ENCODE results near the gene P2RX3.

P2RX3 gene

DNA sequence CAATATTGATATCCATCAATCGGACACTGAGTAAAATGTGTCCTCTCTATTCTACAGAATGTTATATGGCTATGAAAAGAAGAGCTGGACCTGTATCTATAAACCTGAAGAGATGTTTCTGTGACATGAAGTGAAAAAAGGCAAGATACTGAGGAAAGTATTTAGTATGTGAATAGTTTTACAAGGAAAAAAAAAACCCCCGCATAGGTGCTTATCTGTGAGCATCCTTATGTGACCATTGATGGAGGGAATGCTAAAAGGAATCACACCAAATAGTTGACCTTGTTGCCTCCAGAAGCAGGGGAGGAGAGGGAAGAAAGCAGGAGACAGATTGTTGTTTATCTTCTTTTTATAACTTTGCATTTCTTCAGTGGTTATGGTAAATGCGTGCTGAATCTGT, 53.0 kb downstream of the P2RX3 start:
- Histone ChIP-seq H3K79me1 (ENCODE audit: low read length) (no peaks in the 10 kb centered on the region), H3K4me1 (ENCODE audit: control insufficient read depth in 1 of 2, insufficient read depth in 2 of 2, low read length in 2 of 2) (no peaks in the 10 kb centered on the region), H2AK5ac (ENCODE audit: low read length) (no peak overlapping the region)

DNA sequence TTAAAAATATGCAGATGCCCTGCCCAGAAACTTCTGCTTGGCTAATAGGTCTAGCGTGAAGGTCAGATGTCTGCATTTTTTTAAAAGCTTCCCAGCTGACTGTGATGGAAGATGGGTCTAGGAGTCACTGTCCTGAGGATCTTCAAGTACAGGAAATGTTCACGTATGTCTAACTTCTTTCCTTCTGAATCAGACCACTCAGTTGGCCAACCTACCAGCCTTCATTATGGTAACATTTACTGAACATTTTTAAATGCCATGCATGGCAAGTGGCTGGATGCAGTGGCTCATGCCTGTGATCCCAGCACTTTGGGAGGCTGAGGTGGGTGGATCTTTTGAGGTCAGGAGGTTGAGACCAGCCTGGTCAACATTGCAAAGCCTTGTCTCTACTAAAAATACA, 53.4 kb downstream of the P2RX3 start:
- no peaks in the 10 kb centered on the region for H3K79me2 ChIP-seq (ENCODE audit: control insufficient read depth, insufficient read depth, low read length, poor library complexity)
- no peak overlapping the region for H2BK12ac ChIP-seq (ENCODE audit: low read length)
- H4K8ac ChIP-seq (ENCODE audit: low read depth, low read length): no peak overlapping the region
- no peak overlapping the region for H3K14ac ChIP-seq (ENCODE audit: low read length)
- no peak overlapping the region for H2AK5ac ChIP-seq (ENCODE audit: low read length)
- no peak overlapping the region for H3K18ac ChIP-seq (ENCODE audit: low read length)
- no peaks in the 10 kb centered on the region for H3K79me1 ChIP-seq (ENCODE audit: low read length)
- H3K9ac ChIP-seq (ENCODE audit: low read length): no peak overlapping the region
- no peak overlapping the region for H3K27ac ChIP-seq (ENCODE audit: low read depth, low read length)
- H3K9me3 ChIP-seq (ENCODE audit: insufficient read depth, low read depth, low read length): no peaks in the 10 kb centered on the region
- no peak overlapping the region for H4K91ac ChIP-seq (ENCODE audit: low read depth, low read length)
- H3K4me1 ChIP-seq (ENCODE audit: control insufficient read depth in 1 of 2, insufficient read depth in 2 of 2, low read length in 2 of 2): no peaks in the 10 kb centered on the region
- peak; percentile 90 to 92 for DNase-seq
- WGBS (ENCODE audit: extremely low coverage, insufficient coverage, insufficient read length): no CpG with 5 or more reads among the region's 2 CpGs
- no peak overlapping the region for H3K4me3 ChIP-seq (ENCODE audit: low read depth, low read length)
- no peak overlapping the region for H4K12ac ChIP-seq (ENCODE audit: low read depth, low read length)
- no peak overlapping the region for H3K4me2 ChIP-seq (ENCODE audit: low read length)
- no peak overlapping the region for H3K4ac ChIP-seq (ENCODE audit: low read depth, low read length)
- no peaks in the 10 kb centered on the region for H3K36me3 ChIP-seq (ENCODE audit: control insufficient read depth in 1 of 2, insufficient read depth in 2 of 2, low read length in 2 of 2)
- no peaks in the 10 kb centered on the region for H3K27me3 ChIP-seq (ENCODE audit: insufficient read depth, low read length)
- H2BK5ac ChIP-seq (ENCODE audit: low read depth, low read length, poor library complexity): no peak overlapping the region
- no peak overlapping the region for H3K23ac ChIP-seq (ENCODE audit: low read length)
- H2BK120ac ChIP-seq (ENCODE audit: insufficient read depth, low read length, poor library complexity): no peak overlapping the region
- no peak overlapping the region for H2AFZ ChIP-seq (ENCODE audit: insufficient read depth, low read length, poor library complexity)

More for the DNA sequence above, 53.0 kb downstream of the P2RX3 start:
- Histone ChIP-seq H2BK120ac (ENCODE audit: insufficient read depth, low read length, poor library complexity) (no peak overlapping the region), H3K9me3 (ENCODE audit: insufficient read depth, low read depth, low read length) (no peaks in the 10 kb centered on the region), H4K91ac (ENCODE audit: low read depth, low read length) (no peak overlapping the region), H3K14ac (ENCODE audit: low read length) (no peak overlapping the region), H2BK5ac (ENCODE audit: low read depth, low read length, poor library complexity) (no peak overlapping the region), H3K4me3 (ENCODE audit: low read depth, low read length) (no peak overlapping the region), H3K4me2 (ENCODE audit: low read length) (no peak overlapping the region), H3K18ac (ENCODE audit: low read length) (no peak overlapping the region), H2BK12ac (ENCODE audit: low read length) (no peak overlapping the region), H2AFZ (ENCODE audit: insufficient read depth, low read length, poor library complexity) (no peak overlapping the region), H3K79me2 (ENCODE audit: control insufficient read depth, insufficient read depth, low read length, poor library complexity) (no peaks in the 10 kb centered on the region), H4K8ac (ENCODE audit: low read depth, low read length) (no peak overlapping the region), H3K9ac (ENCODE audit: low read length) (no peak overlapping the region), H3K36me3 (ENCODE audit: control insufficient read depth in 1 of 2, insufficient read depth in 2 of 2, low read length in 2 of 2) (no peaks in the 10 kb centered on the region), H3K4ac (ENCODE audit: low read depth, low read length) (no peak overlapping the region), H3K27me3 (ENCODE audit: insufficient read depth, low read length) (no peaks in the 10 kb centered on the region), H3K23ac (ENCODE audit: low read length) (no peak overlapping the region), H4K12ac (ENCODE audit: low read depth, low read length) (no peak overlapping the region), H3K27ac (ENCODE audit: low read depth, low read length) (no peak overlapping the region)
- WGBS (ENCODE audit: extremely low coverage, insufficient coverage, insufficient read length): no CpG with 5 or more reads among the region's 3 CpGs
- DNase-seq: peak; percentile 41 to 94

DNA sequence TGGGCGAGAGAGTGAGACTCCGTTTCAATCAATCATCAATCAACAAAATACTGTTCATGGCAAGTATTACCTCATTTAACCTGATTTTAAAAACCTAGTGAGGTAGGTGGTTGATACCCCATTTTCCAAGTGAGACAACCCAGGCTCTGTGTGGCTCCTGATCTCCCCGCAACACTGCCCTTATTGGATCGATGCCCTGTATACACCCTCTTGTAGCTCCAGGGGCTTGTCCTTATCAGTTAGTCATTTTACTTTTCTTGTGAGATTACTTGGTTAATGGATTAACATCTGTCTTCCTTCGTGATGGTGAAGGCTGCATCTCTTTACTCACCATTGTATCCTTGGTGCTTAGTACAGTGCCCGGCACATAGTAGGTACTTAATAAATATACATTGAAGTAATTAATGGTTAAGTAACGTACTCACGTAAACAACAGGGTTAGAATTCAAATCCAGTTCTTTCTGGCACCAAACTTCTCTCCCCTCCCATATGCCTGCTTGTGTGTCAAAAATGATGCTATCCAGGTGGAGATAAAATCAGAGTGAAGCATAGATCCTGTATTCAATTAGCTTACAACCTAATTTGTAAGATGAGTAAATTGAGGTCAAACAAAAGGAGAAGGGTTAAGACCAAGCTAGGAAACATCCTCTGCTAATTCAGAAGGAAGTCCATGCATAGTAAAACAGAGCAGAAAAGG, 54.1 kb downstream of the P2RX3 start:
- H2AFZ ChIP-seq (ENCODE audit: insufficient read depth, low read length, poor library complexity): no peak overlapping the region
- H4K12ac ChIP-seq (ENCODE audit: low read depth, low read length): no peak overlapping the region
- whole genome bisulfite sequencing (ENCODE audit: extremely low coverage, insufficient coverage, insufficient read length): no CpG with 5 or more reads among the region's 8 CpGs
- H3K4me3 ChIP-seq (ENCODE audit: low read depth, low read length): no peak overlapping the region
- no peaks in the 10 kb centered on the region for H3K9me3 ChIP-seq (ENCODE audit: insufficient read depth, low read depth, low read length)
- no peak overlapping the region for H2BK5ac ChIP-seq (ENCODE audit: low read depth, low read length, poor library complexity)
- no peak overlapping the region for H4K91ac ChIP-seq (ENCODE audit: low read depth, low read length)
- no peaks in the 10 kb centered on the region for H3K36me3 ChIP-seq (ENCODE audit: control insufficient read depth in 1 of 2, insufficient read depth in 2 of 2, low read length in 2 of 2)
- H3K9ac ChIP-seq (ENCODE audit: low read length): no peak overlapping the region
- no peak overlapping the region for H3K14ac ChIP-seq (ENCODE audit: low read length)
- H3K27me3 ChIP-seq (ENCODE audit: insufficient read depth, low read length): no peaks in the 10 kb centered on the region
- no peaks in the 10 kb centered on the region for H3K79me2 ChIP-seq (ENCODE audit: control insufficient read depth, insufficient read depth, low read length, poor library complexity)
- H3K4ac ChIP-seq (ENCODE audit: low read depth, low read length): no peak overlapping the region
- H2BK120ac ChIP-seq (ENCODE audit: insufficient read depth, low read length, poor library complexity): no peak overlapping the region
- no peak overlapping the region for H3K4me2 ChIP-seq (ENCODE audit: low read length)
- H3K4me1 ChIP-seq (ENCODE audit: control insufficient read depth in 1 of 2, insufficient read depth in 2 of 2, low read length in 2 of 2): no peaks in the 10 kb centered on the region
- peak in 1 of 2 donors; percentile 46 for DNase-seq
- H2AK5ac ChIP-seq (ENCODE audit: low read length): no peak overlapping the region
- no peak overlapping the region for H2BK12ac ChIP-seq (ENCODE audit: low read length)
- H3K18ac ChIP-seq (ENCODE audit: low read length): no peak overlapping the region
- H4K8ac ChIP-seq (ENCODE audit: low read depth, low read length): no peak overlapping the region
- no peak overlapping the region for H3K23ac ChIP-seq (ENCODE audit: low read length)
- H3K79me1 ChIP-seq (ENCODE audit: low read length): no peaks in the 10 kb centered on the region
- H3K27ac ChIP-seq (ENCODE audit: low read depth, low read length): no peak overlapping the region

DNA sequence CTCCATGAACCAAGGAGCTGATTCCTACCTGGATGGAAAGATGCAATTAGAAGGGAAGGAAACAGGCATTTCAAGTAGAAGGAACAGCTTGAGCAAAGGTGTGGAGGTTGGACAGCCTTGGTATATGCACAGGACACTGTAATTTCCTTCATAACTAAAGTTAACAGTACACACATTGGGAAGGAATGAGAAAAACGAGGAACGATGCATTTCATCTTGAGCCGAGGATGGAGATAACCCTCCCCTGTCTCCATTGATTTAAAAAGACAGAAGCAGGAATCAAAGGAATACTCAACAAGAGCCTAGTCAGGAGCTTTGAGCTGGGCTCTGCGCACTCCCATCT, 54.6 kb downstream of the P2RX3 start:
- WGBS (ENCODE audit: extremely low coverage, insufficient coverage, insufficient read length): no CpG with 5 or more reads among the region's 4 CpGs

More for the DNA sequence above, 54.6 kb downstream of the P2RX3 start:
- Histone ChIP-seq H4K8ac (ENCODE audit: low read depth, low read length) (no peak overlapping the region), H3K18ac (ENCODE audit: low read length) (no peak overlapping the region), H3K23ac (ENCODE audit: low read length) (no peak overlapping the region), H2AK5ac (ENCODE audit: low read length) (no peak overlapping the region), H3K27ac (ENCODE audit: low read depth, low read length) (no peak overlapping the region), H3K4ac (ENCODE audit: low read depth, low read length) (no peak overlapping the region), H3K9ac (ENCODE audit: low read length) (no peak overlapping the region), H3K79me1 (ENCODE audit: low read length) (no peaks in the 10 kb centered on the region), H3K79me2 (ENCODE audit: control insufficient read depth, insufficient read depth, low read length, poor library complexity) (no peaks in the 10 kb centered on the region), H3K4me1 (ENCODE audit: control insufficient read depth in 1 of 2, insufficient read depth in 2 of 2, low read length in 2 of 2) (no peaks in the 10 kb centered on the region), H3K4me3 (ENCODE audit: low read depth, low read length) (no peak overlapping the region), H2BK120ac (ENCODE audit: insufficient read depth, low read length, poor library complexity) (no peak overlapping the region), H3K14ac (ENCODE audit: low read length) (no peak overlapping the region), H2BK12ac (ENCODE audit: low read length) (no peak overlapping the region), H4K12ac (ENCODE audit: low read depth, low read length) (no peak overlapping the region), H3K4me2 (ENCODE audit: low read length) (no peak overlapping the region), H2AFZ (ENCODE audit: insufficient read depth, low read length, poor library complexity) (no peak overlapping the region), H3K9me3 (ENCODE audit: insufficient read depth, low read depth, low read length) (no peaks in the 10 kb centered on the region), H3K36me3 (ENCODE audit: control insufficient read depth in 1 of 2, insufficient read depth in 2 of 2, low read length in 2 of 2) (no peaks in the 10 kb centered on the region), H3K27me3 (ENCODE audit: insufficient read depth, low read length) (no peaks in the 10 kb centered on the region), H4K91ac (ENCODE audit: low read depth, low read length) (no peak overlapping the region), H2BK5ac (ENCODE audit: low read depth, low read length, poor library complexity) (no peak overlapping the region)
- peak; percentile 58 to 85 for DNase-seq
